ENCODE measurements around the gene SKOR1. TPM values are rescaled to one million over a fixed set of nuclear protein-coding genes. Genes with fewer than 3 reads are reported as not detected.
A peak's percentile ranks its signal among the peaks of the same experiment; 100 is the strongest.

Gene SKOR1
- total RNA-seq, 1 experiment from 2014 or later: 0.81 TPM

GRCh38 chr15:67820992-67821783 is 4.1 kb upstream of the SKOR1 start:
- intact Hi-C loops (cut with micrococcal nuclease): no loop called here
- Histone ChIP-seq H3K4me1 (ENCODE audit: control insufficient read depth in 1 of 2, insufficient read depth in 2 of 2, low read length in 2 of 2) (no peaks in the 10 kb centered on the region), H3K9me3 (ENCODE audit: control insufficient read depth in 1 of 2, insufficient read depth in 1 of 2, low read depth in 1 of 2, low read length in 2 of 2) (no peaks in the 10 kb centered on the region), H3K4me2 (ENCODE audit: low read length) (no peak overlapping the region), H2AFZ (ENCODE audit: low read depth, low read length, poor library complexity, severe bottlenecking) (no peak overlapping the region), H3K9me2 (ENCODE audit: insufficient read depth) (no peaks in the 10 kb centered on the region), H4K20me1 (ENCODE audit: insufficient read depth) (no peaks in the 10 kb centered on the region), H3K4me3 (replicated peaks in 1 of 2; ENCODE audit: low read depth in 1 of 2, low read length in 2 of 2) (no peak overlapping the region), H3K9ac (ENCODE audit: low read length) (no peak overlapping the region), H3K36me3 (ENCODE audit: control insufficient read depth in 1 of 2, insufficient read depth in 2 of 2, low read length in 2 of 2) (no peaks in the 10 kb centered on the region), H3K27ac (ENCODE audit: low read depth, low read length) (no peak overlapping the region), H3K79me2 (ENCODE audit: insufficient read depth, low read length) (no peaks in the 10 kb centered on the region), H3K27me3 (ENCODE audit: insufficient read depth, low read length) (no peaks in the 10 kb centered on the region)
- ChIA-PET POLR2A (no interaction called here), CTCF (no interaction called here), RAD21 (ENCODE audit: low non-redundant PET in 1 of 2, low total read pairs in 2 of 2, uncharacterized antibody in 2 of 2, unreplicated experiment in 2 of 2) (no interaction called here)
- no TSS peak for BruUV-seq (replicated peaks)
- DNase-seq (ENCODE audit: low read depth, low spot score) (no peak), ATAC-seq (no peak)
- peak; percentile 53 for TF ChIP-seq REST (IDR thresholded peaks at IDR 0.05; ENCODE audit: low read depth)
- TF ChIP-seq ZBTB33 (IDR thresholded peaks at IDR 0.05; ENCODE audit: extremely low read depth, insufficient replicate concordance, low read length): no peak

Data from HCT116 (cell line).